Measurements from ENCODE around the gene TRAF3IP3. TPM values are rescaled to one million over a fixed set of nuclear protein-coding genes. Genes with fewer than 3 reads are reported as not detected.

TRAF3IP3 gene
- polyA plus RNA-seq, 3 donors = 0.22 to 6.3 (median 1.8) TPM

DNA sequence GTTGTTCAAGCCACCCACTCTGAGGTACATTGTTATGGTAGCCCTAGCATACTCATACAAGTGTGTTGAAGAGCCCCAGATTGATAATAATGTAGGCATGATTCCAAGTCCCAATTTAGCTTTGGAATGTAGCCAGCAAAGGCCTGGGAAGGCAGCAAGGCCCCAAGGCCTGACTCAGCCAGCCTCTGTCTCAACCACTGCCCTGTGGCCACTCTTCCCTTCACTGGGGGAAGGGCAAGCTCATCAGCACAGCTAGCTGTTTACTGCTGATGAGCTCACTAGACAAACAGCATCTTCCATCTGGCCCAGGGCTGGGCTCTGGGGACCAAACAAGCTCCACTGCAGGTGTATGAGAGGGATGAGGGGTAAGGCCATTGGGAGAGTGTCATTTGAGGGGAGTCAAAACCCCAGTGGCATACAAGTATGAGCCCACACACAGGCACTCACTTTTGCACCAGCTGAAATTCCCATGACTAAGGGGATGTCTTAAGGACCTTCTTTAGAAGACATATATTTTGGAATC is 52.3 kb downstream of the TRAF3IP3 start:
- no peak overlapping the region for H3K27ac ChIP-seq (ENCODE audit: low read depth, low read length)

DNA sequence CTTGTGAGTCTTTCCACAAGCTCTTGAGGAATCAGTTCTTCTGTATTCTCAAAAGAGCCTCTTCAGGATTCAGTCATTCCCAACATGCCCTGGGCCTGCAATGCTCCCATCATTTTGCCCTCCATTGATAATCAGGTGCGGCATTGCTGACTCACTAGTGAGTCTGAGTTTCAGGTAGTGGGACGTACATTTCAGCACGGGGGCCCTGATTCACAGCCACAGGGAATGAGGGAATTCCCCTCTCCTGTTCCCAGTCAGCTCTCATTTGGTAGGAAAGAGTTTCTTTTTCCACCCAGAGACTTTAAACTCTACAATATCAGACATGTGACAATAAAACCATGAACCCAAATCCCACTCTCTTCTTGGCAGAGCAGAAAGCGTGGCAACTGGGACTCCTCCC is 53.8 kb downstream of the TRAF3IP3 start:
- 85 to 95% (median 90%) methylated on average over 4 of the region's 4 CpGs for WGBS, 3 donors
- no peak overlapping the region for H3K27ac ChIP-seq (ENCODE audit: low read depth, low read length)

DNA sequence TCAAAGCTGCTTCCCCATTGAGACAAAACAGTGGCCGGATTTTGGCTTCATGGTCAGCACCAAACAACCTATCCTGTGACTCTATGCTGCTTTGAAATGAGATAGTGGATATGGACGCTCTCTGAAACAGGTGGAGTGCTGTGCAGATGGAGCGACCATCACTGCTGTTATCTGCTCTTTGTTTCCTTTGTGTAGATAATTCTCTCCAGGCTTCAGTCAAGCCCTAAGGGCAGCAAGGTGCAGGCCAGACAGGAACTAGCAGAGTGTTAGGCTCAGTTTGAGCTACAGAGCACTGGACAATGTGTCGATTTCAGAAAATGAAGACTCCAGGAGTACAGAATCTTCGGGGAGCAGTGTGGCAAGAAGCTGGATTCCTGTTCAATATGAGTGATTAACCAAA is 54.9 kb downstream of the TRAF3IP3 start:
- H3K27ac ChIP-seq (ENCODE audit: low read depth, low read length) = no peak overlapping the region
- WGBS, 3 donors = 73 to 86% (median 85%) methylated on average over 5 of the region's 5 CpGs

DNA sequence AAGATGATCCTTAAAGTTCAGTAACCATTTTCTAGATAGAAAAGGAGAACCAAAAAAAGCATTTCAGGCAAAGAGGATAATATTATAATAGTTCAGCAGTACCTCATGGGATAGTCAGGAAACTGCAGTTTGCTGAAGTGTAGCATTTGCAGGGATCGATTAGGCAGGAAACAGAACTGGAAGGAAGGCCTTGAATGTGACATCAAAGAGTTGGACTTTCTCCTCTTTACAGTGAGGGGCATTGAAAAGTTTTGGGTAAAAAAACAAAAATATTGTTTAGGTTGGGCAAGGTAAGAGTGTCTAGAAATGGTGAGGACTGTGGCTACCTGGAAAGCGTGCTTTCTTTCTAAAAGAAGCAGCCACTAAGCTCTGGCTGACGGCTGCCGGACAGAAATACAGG is 58.0 kb downstream of the TRAF3IP3 start:
- no peak overlapping the region for H3K27ac ChIP-seq (ENCODE audit: low read depth, low read length)
- WGBS, 3 donors = 84 to 87% (median 87%) methylated on average over 4 of the region's 4 CpGs

DNA sequence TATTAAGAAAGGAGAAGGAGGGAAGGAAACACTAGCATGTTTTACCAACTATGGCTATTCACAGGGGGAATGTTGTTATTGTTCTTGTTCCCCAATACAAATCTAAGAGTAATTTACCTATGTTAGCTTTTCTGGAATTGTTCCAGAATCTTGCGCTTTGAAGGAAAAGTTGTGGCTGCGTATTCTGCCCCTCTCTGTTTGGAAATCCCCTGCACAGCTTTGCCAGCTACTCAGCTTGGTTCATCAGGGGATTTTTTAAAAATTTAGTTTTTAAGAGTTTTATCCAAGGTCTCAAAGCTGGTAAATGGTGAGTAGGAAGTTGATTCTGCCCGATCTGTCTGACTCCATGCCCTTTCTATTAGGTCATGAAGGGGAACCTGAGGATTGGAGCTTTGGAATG is 59.6 kb downstream of the TRAF3IP3 start:
- H3K27ac ChIP-seq (ENCODE audit: low read depth, low read length) = no peak overlapping the region
- 70 to 76% (median 74%) methylated on average over 3 of the region's 3 CpGs for WGBS, 3 donors

DNA sequence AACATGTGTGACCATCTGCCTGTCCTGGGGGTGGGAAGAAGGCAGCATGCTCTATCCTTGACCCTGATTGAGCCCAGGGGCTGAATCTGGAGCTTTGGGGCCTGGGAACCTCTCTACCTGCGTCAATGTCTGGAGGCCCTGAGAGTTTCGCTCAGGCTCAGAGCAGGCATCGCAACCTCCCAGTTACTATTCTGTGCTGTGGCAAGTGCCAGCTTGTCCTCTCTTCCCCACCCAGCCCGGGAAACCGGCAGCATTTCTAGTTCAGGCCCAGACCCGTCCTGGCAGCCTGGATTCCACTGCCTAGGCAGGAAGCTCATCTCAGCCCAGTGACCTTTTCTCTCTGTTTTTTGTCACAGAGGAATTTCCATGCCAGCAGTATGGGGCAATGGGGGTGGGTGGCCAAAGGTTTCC is 60.1 kb downstream of the TRAF3IP3 start:
- 72 to 79% (median 73%) methylated on average over 6 of the region's 6 CpGs for WGBS, 3 donors
- H3K27ac ChIP-seq (ENCODE audit: low read depth, low read length) = no peak overlapping the region

DNA sequence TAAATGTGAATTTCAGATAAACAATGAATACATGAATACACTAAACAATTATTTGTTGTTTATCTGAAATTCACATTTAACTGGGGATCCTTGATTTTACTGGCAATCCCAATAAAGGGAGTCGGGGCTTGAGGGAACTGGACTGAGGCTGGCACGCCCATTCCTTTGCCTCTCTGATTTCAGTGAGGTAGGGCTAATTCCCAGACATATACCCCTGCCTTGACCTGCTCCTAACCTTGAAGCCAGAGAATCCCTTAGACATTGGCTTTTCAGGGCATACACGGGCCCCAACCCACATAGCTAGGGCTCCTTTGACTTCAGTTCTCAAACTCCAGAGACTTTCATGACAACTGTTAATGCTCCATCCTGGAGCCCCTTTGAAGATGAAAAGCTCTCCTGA is 61.1 kb downstream of the TRAF3IP3 start:
- no peak overlapping the region for H3K27ac ChIP-seq (ENCODE audit: low read depth, low read length)
- 60 to 82% (median 68%) methylated on average over 3 of the region's 3 CpGs for WGBS, 3 donors

DNA sequence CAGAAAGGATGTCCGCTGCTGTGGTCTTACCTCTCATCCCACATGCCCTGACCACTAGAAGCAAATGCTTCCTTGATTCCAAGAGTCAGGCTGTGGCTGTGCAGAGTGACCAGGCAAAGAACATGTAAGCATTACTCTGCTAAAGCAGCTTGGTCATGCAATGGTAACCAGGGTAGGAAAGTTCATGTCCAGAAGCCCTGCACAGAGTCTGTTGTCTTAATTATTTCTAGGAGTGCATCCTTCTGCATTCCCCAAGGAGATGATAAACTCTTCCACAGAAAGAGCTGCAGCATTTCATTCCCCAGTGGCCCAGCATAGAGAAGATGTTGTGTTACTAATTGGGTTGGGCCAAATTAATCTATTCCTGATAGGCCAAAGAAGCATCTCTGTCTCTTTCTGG is 61.8 kb downstream of the TRAF3IP3 start:
- WGBS, 3 donors = 85 to 94% (median 92%) methylated on average over 1 of the region's 1 CpG
- no peak overlapping the region for H3K27ac ChIP-seq (ENCODE audit: low read depth, low read length)

DNA sequence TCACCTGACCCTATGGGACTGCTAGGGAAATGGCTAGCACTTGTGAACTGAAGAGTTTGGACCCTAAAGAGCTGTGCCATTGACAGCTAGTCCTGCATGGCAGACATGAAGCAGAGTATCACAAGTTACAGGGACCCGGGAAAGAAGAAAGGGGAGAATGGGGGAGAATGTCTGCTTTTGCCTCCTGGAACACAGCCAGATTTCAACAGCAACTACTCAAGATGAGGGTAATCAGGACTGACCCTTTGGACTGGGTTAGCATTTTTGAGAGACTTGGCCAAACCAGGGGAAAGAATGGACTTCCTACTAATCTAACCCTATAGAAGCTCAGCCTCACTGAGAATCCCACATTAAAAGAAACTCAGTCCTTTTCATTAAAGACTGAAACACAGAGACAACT is 63.2 kb downstream of the TRAF3IP3 start:
- H3K27ac ChIP-seq (ENCODE audit: low read depth, low read length) = no peak overlapping the region
- 25 to 43% (median 41%) methylated on average over 1 of the region's 1 CpG for WGBS, 3 donors

DNA sequence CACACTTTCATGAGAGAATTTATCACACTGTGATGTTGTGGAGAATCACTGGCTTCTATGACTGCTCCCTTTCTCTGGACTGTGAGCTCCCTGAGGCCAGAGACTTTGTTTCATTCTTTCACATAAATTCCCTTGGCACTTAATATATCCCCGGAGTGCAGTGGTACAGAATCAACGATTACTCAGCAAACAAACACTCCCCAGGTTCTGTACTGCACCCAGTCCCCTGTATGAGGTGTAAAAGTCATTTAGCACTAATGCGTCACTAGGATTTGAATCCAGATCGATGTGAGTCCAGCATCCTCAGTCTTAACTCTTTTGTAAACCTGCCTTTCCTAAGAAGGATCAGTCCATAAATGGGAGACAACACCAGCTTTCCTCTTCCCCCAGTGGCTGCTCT is 65.1 kb downstream of the TRAF3IP3 start:
- WGBS, 3 donors = 45 to 71% (median 70%) methylated on average over 4 of the region's 4 CpGs
- H3K27ac ChIP-seq (ENCODE audit: low read depth, low read length) = no peak overlapping the region

DNA sequence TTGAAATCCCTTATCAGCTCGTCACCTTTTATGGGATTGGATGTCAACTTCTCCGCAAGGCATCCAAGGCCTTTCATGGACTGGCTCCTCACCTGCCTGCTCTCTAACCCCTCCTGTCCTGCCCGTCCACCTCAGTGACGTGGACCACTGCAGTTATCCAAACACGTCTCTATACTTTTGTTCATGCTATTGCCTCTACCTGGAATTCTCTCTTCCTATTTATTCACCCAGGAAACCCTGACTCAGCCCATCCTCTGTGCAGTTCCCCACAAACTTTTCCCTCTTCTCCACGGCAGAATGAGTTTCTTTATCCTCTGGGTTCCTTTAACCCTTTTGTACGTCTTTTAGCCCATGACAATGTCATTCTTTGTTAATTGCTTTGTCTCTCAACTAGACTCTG is 66.9 kb downstream of the TRAF3IP3 start:
- WGBS, 3 donors = 41 to 72% (median 58%) methylated on average over 7 of the region's 7 CpGs
- H3K27ac ChIP-seq (ENCODE audit: low read depth, low read length) = no peak overlapping the region

DNA sequence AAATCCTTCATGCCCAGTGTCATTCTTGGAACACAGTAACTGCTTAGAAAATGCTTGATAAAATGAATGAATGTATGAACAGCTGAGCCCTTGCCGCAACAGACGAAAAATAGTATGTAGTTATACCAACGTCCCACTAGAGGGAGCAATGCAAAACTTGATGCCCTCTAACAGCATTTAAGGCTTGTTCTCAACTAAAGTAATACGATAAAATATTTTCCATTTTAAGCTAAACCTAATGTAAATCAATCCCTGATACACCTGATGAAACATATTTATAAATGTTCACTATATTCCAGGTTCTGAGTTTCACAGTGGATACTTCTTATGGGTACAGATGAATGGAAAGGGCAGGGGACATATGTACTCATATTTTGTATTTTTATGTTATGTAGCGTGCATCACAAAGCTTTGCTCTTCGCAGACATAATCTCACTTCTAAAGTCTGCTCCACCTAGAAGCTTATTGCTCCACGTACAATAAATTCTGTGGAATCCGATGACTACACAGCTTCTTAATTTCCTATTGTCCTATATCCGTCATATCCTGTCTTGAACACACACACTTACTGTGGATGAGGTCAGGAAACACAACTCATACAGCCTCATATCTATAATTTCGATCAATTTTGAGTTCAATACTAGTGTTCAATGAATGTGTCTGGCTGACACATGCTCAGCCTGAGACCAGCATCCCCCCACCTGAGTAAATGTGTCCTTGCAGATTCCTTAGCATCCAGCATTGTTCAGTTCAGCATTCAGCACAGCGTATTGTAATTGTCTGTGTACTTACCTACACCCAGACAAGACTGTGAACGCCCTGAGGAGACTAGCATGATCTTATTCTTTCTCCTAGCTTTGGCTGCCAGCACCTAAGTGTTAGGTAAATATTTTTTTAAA is 67.5 kb downstream of the TRAF3IP3 start:
- 37 to 38% (median 38%) methylated on average over 12 of the region's 12 CpGs for WGBS, 3 donors
- no peak overlapping the region for H3K27ac ChIP-seq (ENCODE audit: low read depth, low read length)

DNA sequence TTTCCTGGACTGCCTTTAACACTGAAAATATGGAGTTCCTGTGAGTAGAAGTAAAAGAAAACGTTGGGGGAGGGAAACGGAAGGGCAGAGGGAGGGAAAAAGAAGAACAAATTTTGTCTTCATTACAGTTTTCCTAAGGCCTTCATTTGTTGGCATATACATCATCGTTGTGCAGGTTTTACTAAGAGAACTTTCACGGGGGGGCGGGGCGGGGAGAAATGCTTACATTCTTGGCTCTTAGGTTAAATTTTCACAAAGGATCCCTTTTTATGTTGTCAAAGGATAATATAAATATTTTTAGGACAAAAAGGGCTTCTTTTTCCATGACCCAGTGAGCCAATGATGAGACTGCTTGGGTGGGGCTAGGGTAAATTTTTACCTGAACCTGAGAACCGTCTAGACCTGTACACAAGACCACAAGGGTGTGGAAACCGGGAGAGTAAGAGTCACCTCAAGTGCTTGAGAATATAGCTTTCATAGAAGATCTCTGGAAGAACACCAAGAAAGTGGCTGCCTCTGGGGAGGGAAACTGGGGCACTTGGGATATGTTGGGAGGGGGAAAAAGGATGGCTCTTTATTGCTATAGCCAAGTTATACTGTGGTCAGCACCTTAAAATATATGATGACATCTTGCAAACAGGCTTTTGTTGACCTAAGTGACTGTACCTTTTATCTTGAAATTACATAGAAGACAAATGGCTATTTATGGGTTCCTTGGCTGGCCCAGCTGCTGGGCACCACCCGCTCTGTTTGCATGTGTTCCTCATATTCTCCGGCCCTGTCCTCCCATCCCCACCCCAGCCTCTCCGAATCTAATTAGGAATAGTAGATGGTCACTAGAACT is 70.0 kb downstream of the TRAF3IP3 start:
- WGBS, 3 donors = 66 to 81% (median 80%) methylated on average over 11 of the region's 11 CpGs
- H3K27ac ChIP-seq (ENCODE audit: low read depth, low read length) = no peak overlapping the region

DNA sequence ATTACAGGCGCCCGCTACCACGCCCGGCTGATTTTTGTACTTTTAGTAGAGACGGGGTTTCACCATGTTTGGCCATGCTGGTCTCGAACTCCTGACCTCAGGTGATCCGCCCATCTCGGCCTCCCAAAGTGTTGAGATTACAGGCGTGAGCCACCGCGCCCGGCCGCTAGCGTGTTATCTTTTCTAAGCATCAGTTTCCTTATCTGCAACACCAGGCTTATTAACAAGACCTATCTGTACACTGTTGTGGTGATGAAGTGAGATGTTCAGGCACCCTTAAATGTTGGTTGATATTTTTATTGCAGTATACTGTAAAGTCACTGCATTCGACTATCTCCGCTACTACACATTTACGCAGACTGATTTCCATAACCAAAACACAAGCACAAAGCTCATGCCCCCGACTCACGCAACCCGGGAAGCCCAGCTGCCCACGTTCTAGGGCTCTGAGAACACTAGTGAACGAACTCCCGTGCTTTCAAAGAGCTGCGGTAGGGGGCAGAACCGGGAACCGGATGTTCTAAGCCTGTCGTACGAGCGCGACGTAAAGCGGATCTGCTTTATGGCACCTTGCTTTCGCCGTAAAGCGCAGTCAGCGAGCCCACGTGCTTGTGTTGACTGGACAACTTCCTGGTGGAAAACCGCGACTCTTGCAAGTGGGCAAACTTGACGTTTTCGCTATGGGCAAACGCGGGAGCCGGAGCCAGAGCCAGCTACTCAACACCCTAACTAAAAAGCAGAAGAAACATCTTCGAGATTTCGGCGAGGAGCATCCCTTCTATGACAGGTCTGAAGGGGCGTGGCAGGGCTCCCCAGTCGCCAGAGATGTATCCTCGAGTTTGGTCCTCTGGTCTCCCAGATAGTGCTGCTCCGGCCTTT is 71.8 kb downstream of the TRAF3IP3 start, which contains the start of gene UTP25:
TSS of gene UTP25 (plus strand) at position 589 of the 879 bp plus-strand sequence. CDS start at position 681, 92 bp downstream.
- 18 to 20% (median 19%) methylated on average over 51 of the region's 51 CpGs for WGBS, 3 donors
- H3K27ac ChIP-seq (ENCODE audit: low read depth, low read length) = no peak within 1 kb of the TSS

DNA sequence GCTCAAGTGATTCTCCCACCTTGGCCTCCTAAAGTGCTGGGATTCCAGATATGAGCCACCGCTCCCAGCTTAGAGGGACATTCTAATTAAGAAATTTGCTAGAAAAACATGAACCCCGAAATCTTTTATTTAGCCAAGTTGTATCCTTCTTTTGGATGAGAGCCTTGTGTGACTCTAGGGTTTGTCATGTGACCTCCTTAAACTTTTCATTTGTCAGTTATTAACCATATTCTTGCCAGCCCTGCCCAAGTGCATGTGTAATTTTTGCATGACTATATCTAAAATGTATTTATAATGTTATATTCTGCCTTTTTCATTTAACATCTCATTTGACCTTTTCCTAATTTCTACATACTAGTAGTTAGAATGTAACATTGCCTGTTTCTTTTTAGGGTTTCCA is 73.9 kb downstream of the TRAF3IP3 start:
- 79 to 89% (median 87%) methylated on average over 2 of the region's 2 CpGs for whole genome bisulfite sequencing, 3 donors
- no peak overlapping the region for H3K27ac ChIP-seq (ENCODE audit: low read depth, low read length)

DNA sequence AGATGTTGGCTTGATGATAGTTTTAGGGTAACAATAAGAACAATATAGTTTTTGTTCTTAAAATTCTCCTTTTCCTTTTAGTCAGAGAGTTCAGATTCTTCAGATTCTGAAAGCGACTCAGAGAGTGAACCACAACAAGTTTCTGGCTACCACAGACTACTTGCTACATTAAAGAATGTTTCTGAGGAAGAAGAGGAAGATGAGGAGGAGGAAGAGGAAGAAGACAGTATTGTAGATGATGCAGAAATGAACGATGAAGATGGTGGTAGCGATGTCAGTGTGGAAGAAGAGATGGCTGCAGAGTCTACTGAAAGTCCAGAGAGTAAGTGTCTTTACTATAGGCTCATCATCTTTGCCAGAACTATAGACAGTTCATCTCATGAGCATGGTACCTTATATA is 74.9 kb downstream of the TRAF3IP3 start:
- 89 to 90% (median 89%) methylated on average over 3 of the region's 3 CpGs for WGBS, 3 donors
- no peak overlapping the region for H3K27ac ChIP-seq (ENCODE audit: low read depth, low read length)

DNA sequence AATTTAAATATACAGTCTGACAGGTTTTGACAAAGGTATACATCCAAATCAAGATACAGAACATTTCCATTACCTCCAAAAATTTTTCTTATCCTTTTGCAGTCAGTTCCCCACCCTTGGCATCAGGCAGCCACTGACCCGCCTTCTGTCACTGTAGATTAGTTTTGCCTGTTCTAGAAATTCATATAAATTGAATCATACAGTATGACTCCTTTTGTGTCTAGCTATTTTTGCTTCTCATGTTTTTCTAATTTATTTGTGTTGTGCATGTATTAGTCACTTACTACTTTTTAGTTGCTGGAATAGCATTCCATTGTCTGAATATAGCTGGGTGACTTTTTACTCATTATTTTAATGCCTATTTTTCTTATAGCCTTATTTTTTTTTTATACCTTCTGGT is 75.8 kb downstream of the TRAF3IP3 start:
- WGBS, 3 donors = 90 to 98% (median 97%) methylated on average over 1 of the region's 1 CpG
- no peak overlapping the region for H3K27ac ChIP-seq (ENCODE audit: low read depth, low read length)
